Measurements from ENCODE around the gene PRPS1L1.

DNA sequence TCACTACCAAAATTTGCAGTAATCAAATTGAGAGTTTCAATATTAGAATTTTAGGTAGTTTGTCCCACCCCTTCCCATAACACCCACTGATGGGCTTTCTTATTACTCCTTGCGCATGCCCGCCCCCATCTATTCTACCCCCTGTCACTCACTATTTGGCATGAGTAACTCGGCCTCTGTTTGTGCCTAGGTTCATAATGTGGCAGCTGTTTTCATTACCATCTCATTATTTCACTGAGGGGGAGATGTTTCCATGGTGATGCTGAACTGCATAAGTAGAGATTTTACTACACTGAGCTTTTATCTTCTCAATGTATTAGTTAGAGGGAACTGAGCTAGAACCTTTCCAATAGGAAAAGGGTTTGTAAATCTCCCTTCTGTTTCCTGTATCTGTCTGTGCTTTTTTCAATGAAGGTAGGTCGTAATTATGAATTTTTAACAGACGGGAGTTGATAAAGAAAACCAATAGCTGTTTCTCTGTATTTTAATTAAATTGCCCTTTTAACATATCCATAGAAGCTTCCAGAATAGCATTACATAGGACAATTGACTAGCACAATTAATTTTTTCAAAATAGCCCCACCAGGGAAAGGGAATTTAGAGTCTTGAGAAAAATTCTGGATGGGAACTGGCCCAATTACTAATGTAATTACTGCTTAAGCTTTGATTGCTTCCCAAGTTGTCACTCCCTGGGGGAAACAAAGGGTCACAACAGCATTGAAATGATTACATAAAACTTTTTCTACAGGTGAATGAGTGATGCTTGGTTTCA lies 33.4 kb downstream of the PRPS1L1 start:
- TF ChIP-seq, protein P1, sequence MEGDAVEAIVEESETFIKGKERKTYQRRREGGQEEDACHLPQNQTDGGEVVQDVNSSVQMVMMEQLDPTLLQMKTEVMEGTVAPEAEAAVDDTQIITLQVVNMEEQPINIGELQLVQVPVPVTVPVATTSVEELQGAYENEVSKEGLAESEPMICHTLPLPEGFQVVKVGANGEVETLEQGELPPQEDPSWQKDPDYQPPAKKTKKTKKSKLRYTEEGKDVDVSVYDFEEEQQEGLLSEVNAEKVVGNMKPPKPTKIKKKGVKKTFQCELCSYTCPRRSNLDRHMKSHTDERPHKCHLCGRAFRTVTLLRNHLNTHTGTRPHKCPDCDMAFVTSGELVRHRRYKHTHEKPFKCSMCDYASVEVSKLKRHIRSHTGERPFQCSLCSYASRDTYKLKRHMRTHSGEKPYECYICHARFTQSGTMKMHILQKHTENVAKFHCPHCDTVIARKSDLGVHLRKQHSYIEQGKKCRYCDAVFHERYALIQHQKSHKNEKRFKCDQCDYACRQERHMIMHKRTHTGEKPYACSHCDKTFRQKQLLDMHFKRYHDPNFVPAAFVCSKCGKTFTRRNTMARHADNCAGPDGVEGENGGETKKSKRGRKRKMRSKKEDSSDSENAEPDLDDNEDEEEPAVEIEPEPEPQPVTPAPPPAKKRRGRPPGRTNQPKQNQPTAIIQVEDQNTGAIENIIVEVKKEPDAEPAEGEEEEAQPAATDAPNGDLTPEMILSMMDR (IDR thresholded peaks at IDR 0.05) = no peak
- no peak for TF ChIP-seq POLR2A (IDR thresholded peaks at IDR 0.05)
